Gastrocnemius medialis (tissue), 4 donors: ENCODE data around the gene AK2.

Experiments used
- CTCF ChIP-seq, 5 experiments: fragments of 450-650 bp in 3 of 5; fragments of 200-600 bp in 2 of 5; sonication (generic) in 2 of 5; IDR thresholded peaks in 4 of 5; conservative IDR thresholded peaks in 1 of 5; 1 replicate in 4 of 5; 2 replicates in 1 of 5; pipeline ENCODE4 v1.5.1; 2016 to 2019; ENCODE audit warnings: antibody characterized with exemption in 5 of 5, mild to moderate bottlenecking in 3 of 5, moderate library complexity in 3 of 5
- POLR2A ChIP-seq, 2 donors: fragments of 450-650 bp; IDR thresholded peaks; one replicate each; pipeline ENCODE4 v1.6.1; 2017; ENCODE audit warnings: antibody characterized with exemption in 2 of 2, mild to moderate bottlenecking in 2 of 2, moderate library complexity in 2 of 2

GRCh38 chr1:32978854-32979253, 57.8 kb downstream of the AK2 start:
- TF ChIP-seq CTCF (IDR thresholded peaks at IDR 0.05 in 4 of 5, conservative IDR thresholded peaks at IDR 0.05 in 1 of 5) (no peak), POLR2A (IDR thresholded peaks at IDR 0.05) (no peak)
